ENCODE results near the gene TNFAIP8L3.
A peak's percentile ranks its signal among the peaks of the same experiment; 100 is the strongest.

TNFAIP8L3 gene

DNA sequence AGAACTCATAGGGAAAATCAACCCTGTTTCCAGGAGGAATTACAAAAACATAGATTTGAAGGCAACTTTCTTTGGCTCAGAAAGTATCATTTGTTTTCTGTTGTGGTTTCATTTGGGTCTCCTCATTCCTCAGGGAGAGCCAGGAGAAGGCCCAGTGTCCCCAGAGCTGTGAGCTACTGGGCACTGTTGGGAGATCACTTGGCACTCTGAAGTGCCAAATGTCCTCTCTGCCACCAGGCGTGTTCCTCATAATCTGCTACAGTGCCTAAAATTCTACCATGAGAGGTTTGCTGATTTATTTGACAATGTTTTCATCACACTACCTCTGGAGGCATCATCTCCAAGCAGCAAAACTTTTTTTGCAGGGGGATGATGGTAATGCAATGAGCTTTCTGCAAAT is 17.4 kb upstream of the TNFAIP8L3 start:
- Histone ChIP-seq H3K4me1 (ENCODE audit: control insufficient read depth, insufficient read depth, low read length) (peaks cover 15% of the 10 kb centered on the region), H3K36me3 (ENCODE audit: control insufficient read depth, insufficient read depth, low read length, severe bottlenecking) (no peaks in the 10 kb centered on the region), H3K27me3 (replicated peaks; ENCODE audit: control insufficient read depth, insufficient read depth, low read length) (no peaks in the 10 kb centered on the region), H3K9ac (ENCODE audit: low read length) (no peak overlapping the region), H3K9me3 (ENCODE audit: control insufficient read depth, low read length) (no peaks in the 10 kb centered on the region), H3K4me3 (ENCODE audit: low read length) (no peak overlapping the region)
- no peak for DNase-seq (ENCODE audit: low read depth)

DNA sequence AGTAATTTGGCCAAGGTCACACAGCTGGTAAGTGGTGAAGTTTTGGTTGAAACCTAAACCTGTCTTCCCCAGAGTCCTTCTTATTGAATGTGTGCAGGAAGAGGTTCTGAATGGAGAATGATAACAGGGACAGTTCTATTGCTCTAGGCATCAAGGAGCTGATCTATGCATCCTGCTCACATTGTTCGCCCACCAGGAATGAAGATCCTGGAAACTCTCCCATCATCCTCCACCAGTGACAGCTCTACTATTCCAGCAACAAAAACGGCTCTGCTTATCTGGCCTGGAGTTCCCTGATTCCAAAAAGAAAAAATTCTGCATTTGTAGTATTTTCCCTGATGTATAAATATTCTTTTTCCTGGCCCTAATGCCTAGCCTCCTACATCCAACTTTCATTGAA is 16.4 kb upstream of the TNFAIP8L3 start:
- DNase-seq (ENCODE audit: low read depth) = no peak
- Histone ChIP-seq H3K27me3 (replicated peaks; ENCODE audit: control insufficient read depth, insufficient read depth, low read length) (no peaks in the 10 kb centered on the region), H3K9me3 (ENCODE audit: control insufficient read depth, low read length) (no peaks in the 10 kb centered on the region), H3K36me3 (ENCODE audit: control insufficient read depth, insufficient read depth, low read length, severe bottlenecking) (no peaks in the 10 kb centered on the region), H3K4me1 (ENCODE audit: control insufficient read depth, insufficient read depth, low read length) (peaks cover 15% of the 10 kb centered on the region), H3K4me3 (ENCODE audit: low read length) (no peak overlapping the region), H3K9ac (ENCODE audit: low read length) (no peak overlapping the region)

- H3K36me3 ChIP-seq (ENCODE audit: control insufficient read depth, insufficient read depth, low read length, severe bottlenecking) = no peaks in the 10 kb centered on the region
- DNase-seq (ENCODE audit: low read depth) = no peak
- H3K27me3 ChIP-seq (replicated peaks; ENCODE audit: control insufficient read depth, insufficient read depth, low read length) = no peaks in the 10 kb centered on the region
- H3K9ac ChIP-seq (ENCODE audit: low read length) = no peak overlapping the region
- H3K9me3 ChIP-seq (ENCODE audit: control insufficient read depth, low read length) = no peaks in the 10 kb centered on the region
- H3K4me1 ChIP-seq (ENCODE audit: control insufficient read depth, insufficient read depth, low read length) = peaks cover 15% of the 10 kb centered on the region
- H3K4me3 ChIP-seq (ENCODE audit: low read length) = no peak overlapping the region
These were observed 15.5 kb upstream of the TNFAIP8L3 start for GRCh38 chr15:51110171-51110570.

DNA sequence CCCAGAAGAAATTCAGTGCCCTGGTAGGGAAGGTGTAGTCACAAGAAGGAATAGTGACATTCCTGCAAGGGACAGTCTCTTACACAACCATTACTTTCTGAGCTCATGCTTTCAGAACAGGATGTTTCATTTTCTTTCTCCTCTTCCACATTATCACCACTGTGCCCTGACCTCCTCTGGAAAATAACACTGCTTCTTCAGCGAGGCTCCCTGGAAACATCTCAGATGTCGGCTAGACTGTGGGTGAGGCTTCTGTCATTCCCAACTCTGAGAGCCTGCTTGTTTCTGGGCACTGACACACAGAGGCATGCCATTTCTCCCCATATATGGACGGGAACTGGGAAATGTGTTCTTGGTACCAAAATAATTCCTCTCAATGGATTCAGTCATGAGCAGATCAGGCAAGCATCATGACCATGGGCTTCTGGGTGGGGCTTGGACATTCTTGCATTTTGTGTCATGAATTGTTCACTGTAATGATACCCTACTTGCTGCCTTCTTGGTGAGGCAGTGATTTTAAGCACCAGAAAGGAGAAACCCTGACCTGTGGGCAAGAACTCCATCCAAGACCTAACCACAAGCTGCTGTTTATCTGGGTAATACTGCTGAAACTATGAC is 14.3 kb upstream of the TNFAIP8L3 start:
- Histone ChIP-seq H3K4me1 (ENCODE audit: control insufficient read depth, insufficient read depth, low read length) (peaks cover 25% of the 10 kb centered on the region), H3K9ac (ENCODE audit: low read length) (peak overlapping the region; percentile 19), H3K9me3 (ENCODE audit: control insufficient read depth, low read length) (no peaks in the 10 kb centered on the region), H3K4me3 (ENCODE audit: low read length) (peak overlapping the region; percentile 7), H3K36me3 (ENCODE audit: control insufficient read depth, insufficient read depth, low read length, severe bottlenecking) (no peaks in the 10 kb centered on the region), H3K27me3 (replicated peaks; ENCODE audit: control insufficient read depth, insufficient read depth, low read length) (no peaks in the 10 kb centered on the region)
- DNase-seq (ENCODE audit: low read depth) = peak; percentile 62

DNA sequence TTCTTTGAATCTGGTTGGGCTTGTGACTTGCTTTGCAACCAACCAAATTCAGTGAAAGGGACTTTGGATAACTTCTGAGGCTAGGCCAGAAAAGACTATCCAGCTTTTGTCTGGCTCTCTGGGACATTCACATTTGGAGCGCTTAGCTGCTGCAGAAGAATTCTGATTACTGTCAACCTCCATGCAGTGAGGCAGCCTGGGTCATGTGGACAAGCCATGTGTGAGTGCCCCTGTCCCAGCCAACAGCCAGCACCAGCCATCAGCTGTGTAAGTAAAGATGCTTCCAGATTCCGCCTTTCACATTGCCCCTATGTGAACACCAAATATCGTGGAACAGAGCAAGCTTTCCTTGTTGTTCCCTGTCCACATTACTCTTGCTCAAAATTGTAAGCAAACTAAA is 12.9 kb upstream of the TNFAIP8L3 start:
- Histone ChIP-seq H3K9ac (ENCODE audit: low read length) (no peak overlapping the region), H3K4me1 (ENCODE audit: control insufficient read depth, insufficient read depth, low read length) (peaks cover 38% of the 10 kb centered on the region), H3K27me3 (replicated peaks; ENCODE audit: control insufficient read depth, insufficient read depth, low read length) (no peaks in the 10 kb centered on the region), H3K4me3 (ENCODE audit: low read length) (no peak overlapping the region), H3K36me3 (ENCODE audit: control insufficient read depth, insufficient read depth, low read length, severe bottlenecking) (no peaks in the 10 kb centered on the region), H3K9me3 (ENCODE audit: control insufficient read depth, low read length) (no peaks in the 10 kb centered on the region)
- DNase-seq (ENCODE audit: low read depth) = no peak

- H3K27me3 ChIP-seq (replicated peaks; ENCODE audit: control insufficient read depth, insufficient read depth, low read length) = no peaks in the 10 kb centered on the region
- no peaks in the 10 kb centered on the region for H3K9me3 ChIP-seq (ENCODE audit: control insufficient read depth, low read length)
- no peak for DNase-seq (ENCODE audit: low read depth)
- no peak overlapping the region for H3K4me3 ChIP-seq (ENCODE audit: low read length)
- H3K4me1 ChIP-seq (ENCODE audit: control insufficient read depth, insufficient read depth, low read length) = peaks cover 38% of the 10 kb centered on the region
- H3K9ac ChIP-seq (ENCODE audit: low read length) = no peak overlapping the region
- H3K36me3 ChIP-seq (ENCODE audit: control insufficient read depth, insufficient read depth, low read length, severe bottlenecking) = no peaks in the 10 kb centered on the region
These were observed 11.8 kb upstream of the TNFAIP8L3 start for GRCh38 chr15:51106481-51106880.

DNA sequence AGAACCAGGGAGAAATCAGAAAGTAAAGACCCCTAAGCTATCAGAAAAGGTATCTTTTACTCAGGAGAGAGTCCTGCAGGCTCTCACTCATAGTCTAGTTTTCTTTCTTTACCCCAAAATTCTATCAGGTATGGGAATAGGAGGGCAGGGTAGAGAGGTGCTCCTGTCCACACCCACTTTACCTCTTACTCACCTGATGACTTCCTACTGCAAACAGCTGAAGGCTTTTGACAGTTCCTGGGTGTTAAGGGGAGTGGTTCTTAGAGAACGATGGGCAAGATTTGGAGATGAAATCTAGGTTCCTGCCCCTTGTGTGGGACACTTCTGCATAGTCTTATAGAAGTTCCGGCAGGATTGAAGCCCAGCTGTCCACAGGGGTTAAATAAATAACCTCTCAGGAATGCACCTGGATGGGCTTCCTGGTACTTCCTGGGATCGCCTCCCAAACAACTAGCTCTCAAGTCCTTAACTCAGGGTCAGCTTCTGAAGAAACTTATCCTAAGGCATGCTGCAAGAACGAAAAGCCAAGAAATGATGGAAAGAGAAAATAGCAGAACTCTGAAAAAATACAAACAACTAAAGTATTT is 10.8 kb upstream of the TNFAIP8L3 start:
- H3K4me3 ChIP-seq (ENCODE audit: low read length) = no peak overlapping the region
- no peak for DNase-seq (ENCODE audit: low read depth)
- peaks cover 38% of the 10 kb centered on the region for H3K4me1 ChIP-seq (ENCODE audit: control insufficient read depth, insufficient read depth, low read length)
- H3K9ac ChIP-seq (ENCODE audit: low read length) = no peak overlapping the region
- H3K27me3 ChIP-seq (replicated peaks; ENCODE audit: control insufficient read depth, insufficient read depth, low read length) = no peaks in the 10 kb centered on the region
- H3K36me3 ChIP-seq (ENCODE audit: control insufficient read depth, insufficient read depth, low read length, severe bottlenecking) = no peaks in the 10 kb centered on the region
- H3K9me3 ChIP-seq (ENCODE audit: control insufficient read depth, low read length) = no peaks in the 10 kb centered on the region

DNA sequence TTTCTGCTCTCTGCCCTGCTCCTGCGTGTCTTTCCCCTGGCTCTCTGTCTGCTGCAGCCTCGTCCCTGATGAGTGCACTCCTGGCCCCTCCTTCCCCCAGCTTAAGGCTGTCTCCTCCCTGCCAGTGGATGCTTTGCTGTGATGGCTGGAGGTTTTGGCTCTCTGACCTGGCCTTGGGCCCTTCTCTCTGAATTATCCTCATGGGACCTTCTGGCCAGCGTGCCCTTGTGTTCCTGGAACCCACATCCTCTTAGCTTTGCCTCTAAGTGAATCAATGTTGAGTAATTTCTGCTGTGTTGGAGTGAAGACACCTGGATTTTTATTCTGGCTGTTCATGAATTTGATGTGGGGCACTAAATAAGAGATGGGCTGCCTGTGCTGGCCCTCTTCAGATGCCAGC is 9.8 kb upstream of the TNFAIP8L3 start:
- peak overlapping the region; percentile 34 for H3K4me3 ChIP-seq (ENCODE audit: low read length)
- H3K36me3 ChIP-seq (ENCODE audit: control insufficient read depth, insufficient read depth, low read length, severe bottlenecking) = no peaks in the 10 kb centered on the region
- peaks cover 33% of the 10 kb centered on the region for H3K4me1 ChIP-seq (ENCODE audit: control insufficient read depth, insufficient read depth, low read length)
- H3K9ac ChIP-seq (ENCODE audit: low read length) = peak overlapping the region; percentile 28
- H3K9me3 ChIP-seq (ENCODE audit: control insufficient read depth, low read length) = no peaks in the 10 kb centered on the region
- DNase-seq (ENCODE audit: low read depth) = no peak
- no peaks in the 10 kb centered on the region for H3K27me3 ChIP-seq (replicated peaks; ENCODE audit: control insufficient read depth, insufficient read depth, low read length)

- Histone ChIP-seq H3K9me3 (ENCODE audit: control insufficient read depth, low read length) (no peaks in the 10 kb centered on the region), H3K4me1 (ENCODE audit: control insufficient read depth, insufficient read depth, low read length) (peaks cover 23% of the 10 kb centered on the region), H3K36me3 (ENCODE audit: control insufficient read depth, insufficient read depth, low read length, severe bottlenecking) (no peaks in the 10 kb centered on the region), H3K9ac (ENCODE audit: low read length) (no peak overlapping the region), H3K4me3 (ENCODE audit: low read length) (peak overlapping the region; percentile 34), H3K27me3 (replicated peaks; ENCODE audit: control insufficient read depth, insufficient read depth, low read length) (no peaks in the 10 kb centered on the region)
- DNase-seq (ENCODE audit: low read depth) = no peak
These were observed 8.6 kb upstream of the TNFAIP8L3 start for GRCh38 chr15:51103330-51103729.

DNA sequence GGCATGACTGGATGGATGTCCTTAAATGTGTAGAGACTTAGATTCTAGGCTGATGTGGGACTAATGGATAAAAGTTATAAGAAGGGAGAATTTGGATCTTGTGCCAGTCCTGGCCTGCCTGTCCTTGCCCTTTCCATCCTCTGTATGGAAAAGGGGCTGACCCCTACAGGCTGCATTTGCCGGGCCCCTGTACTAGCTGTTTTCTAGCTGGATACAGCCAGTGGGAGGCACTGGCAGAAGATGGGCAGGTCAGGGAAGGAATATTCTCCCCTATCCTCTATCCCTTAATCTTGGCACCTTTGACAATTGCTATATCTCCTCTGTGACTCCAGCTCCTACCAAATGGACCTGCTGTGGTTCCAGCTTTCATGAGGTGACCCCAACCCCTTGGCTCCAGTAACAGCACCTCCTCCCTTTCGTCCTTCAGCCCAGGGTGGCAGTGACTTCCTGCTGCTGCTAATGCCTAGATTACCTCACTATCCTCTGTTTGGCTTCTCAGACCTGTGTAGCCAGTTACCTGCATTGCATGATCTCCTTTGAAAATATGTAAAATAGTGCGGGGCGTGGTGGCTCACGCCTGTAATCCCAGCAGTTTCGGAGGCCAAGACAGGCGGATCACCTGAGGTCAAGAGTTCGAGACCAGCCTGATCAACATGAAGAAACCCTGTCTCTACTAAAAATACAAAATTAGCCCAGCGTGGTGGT is 6.2 kb upstream of the TNFAIP8L3 start:
- no peak for DNase-seq (ENCODE audit: low read depth)
- peaks cover 30% of the 10 kb centered on the region for H3K4me1 ChIP-seq (ENCODE audit: control insufficient read depth, insufficient read depth, low read length)
- H3K4me3 ChIP-seq (ENCODE audit: low read length) = no peak overlapping the region
- H3K36me3 ChIP-seq (ENCODE audit: control insufficient read depth, insufficient read depth, low read length, severe bottlenecking) = no peaks in the 10 kb centered on the region
- H3K9me3 ChIP-seq (ENCODE audit: control insufficient read depth, low read length) = no peaks in the 10 kb centered on the region
- H3K27me3 ChIP-seq (replicated peaks; ENCODE audit: control insufficient read depth, insufficient read depth, low read length) = no peaks in the 10 kb centered on the region
- H3K9ac ChIP-seq (ENCODE audit: low read length) = no peak overlapping the region

GRCh38 chr15:51099185-51099584 is 4.5 kb upstream of the TNFAIP8L3 start:
- peaks cover 24% of the 10 kb centered on the region for H3K4me1 ChIP-seq (ENCODE audit: control insufficient read depth, insufficient read depth, low read length)
- H3K9ac ChIP-seq (ENCODE audit: low read length) = no peak overlapping the region
- DNase-seq (ENCODE audit: low read depth) = no peak
- H3K27me3 ChIP-seq (replicated peaks; ENCODE audit: control insufficient read depth, insufficient read depth, low read length) = no peaks in the 10 kb centered on the region
- no peak overlapping the region for H3K4me3 ChIP-seq (ENCODE audit: low read length)
- H3K36me3 ChIP-seq (ENCODE audit: control insufficient read depth, insufficient read depth, low read length, severe bottlenecking) = no peaks in the 10 kb centered on the region
- H3K9me3 ChIP-seq (ENCODE audit: control insufficient read depth, low read length) = no peaks in the 10 kb centered on the region
